ENCODE data around the gene CLASP2.

DNA sequence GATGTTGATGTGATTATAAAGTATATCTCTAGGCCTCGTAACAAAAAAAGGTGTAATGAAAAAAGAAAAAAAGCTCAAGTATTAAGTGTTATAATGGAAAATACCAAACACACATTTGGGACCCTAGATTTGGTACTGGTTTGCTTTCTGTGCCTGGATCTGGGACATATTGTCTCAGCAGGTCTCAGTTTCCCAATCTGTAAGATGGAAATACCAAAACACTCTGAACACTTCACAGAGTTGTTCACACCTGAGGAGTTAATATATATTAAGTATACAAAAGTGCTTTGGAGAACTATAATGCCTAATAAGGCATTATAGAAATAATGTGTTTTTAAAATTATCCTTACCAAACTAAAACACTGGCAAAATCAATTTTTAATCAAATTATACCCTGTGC lies 60.0 kb downstream of the CLASP2 start:
- TF ChIP-seq, protein P1, sequence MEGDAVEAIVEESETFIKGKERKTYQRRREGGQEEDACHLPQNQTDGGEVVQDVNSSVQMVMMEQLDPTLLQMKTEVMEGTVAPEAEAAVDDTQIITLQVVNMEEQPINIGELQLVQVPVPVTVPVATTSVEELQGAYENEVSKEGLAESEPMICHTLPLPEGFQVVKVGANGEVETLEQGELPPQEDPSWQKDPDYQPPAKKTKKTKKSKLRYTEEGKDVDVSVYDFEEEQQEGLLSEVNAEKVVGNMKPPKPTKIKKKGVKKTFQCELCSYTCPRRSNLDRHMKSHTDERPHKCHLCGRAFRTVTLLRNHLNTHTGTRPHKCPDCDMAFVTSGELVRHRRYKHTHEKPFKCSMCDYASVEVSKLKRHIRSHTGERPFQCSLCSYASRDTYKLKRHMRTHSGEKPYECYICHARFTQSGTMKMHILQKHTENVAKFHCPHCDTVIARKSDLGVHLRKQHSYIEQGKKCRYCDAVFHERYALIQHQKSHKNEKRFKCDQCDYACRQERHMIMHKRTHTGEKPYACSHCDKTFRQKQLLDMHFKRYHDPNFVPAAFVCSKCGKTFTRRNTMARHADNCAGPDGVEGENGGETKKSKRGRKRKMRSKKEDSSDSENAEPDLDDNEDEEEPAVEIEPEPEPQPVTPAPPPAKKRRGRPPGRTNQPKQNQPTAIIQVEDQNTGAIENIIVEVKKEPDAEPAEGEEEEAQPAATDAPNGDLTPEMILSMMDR (IDR thresholded peaks at IDR 0.05), result no peak
- no peak for TF ChIP-seq POLR2A (IDR thresholded peaks at IDR 0.05)
